ENCODE measurements around the gene SLC4A4.

The SLC4A4 gene

GRCh38 chr4:71549516-71550160 lies 210.8 kb downstream of the SLC4A4 start:
- DNase-seq: no peak

GRCh38 chr4:71550220-71551165 lies 211.7 kb downstream of the SLC4A4 start:
- no peak for DNase-seq

GRCh38 chr4:71553605-71554004 lies 214.8 kb downstream of the SLC4A4 start:
- DNase-seq: no peak

GRCh38 chr4:71554025-71554424 lies 215.2 kb downstream of the SLC4A4 start:
- no peak for DNase-seq

GRCh38 chr4:71558248-71558647 lies 219.4 kb downstream of the SLC4A4 start:
- no peak for DNase-seq

GRCh38 chr4:71559957-71560571 lies 221.2 kb downstream of the SLC4A4 start:
- DNase-seq: no peak

GRCh38 chr4:71564775-71565174 lies 226.0 kb downstream of the SLC4A4 start:
- DNase-seq: no peak

- no peak for DNase-seq
These were observed 228.0 kb downstream of the SLC4A4 start for GRCh38 chr4:71566856-71567255.

- DNase-seq: no peak
These were observed 229.3 kb downstream of the SLC4A4 start for GRCh38 chr4:71568131-71568530.

- DNase-seq: no peak
These were observed 231.7 kb downstream of the SLC4A4 start for GRCh38 chr4:71570492-71570891.

GRCh38 chr4:71571346-71571745 lies 232.5 kb downstream of the SLC4A4 start:
- DNase-seq: no peak

- DNase-seq: no peak
These were observed 245.2 kb downstream of the SLC4A4 start for GRCh38 chr4:71583971-71584370.

- no peak for DNase-seq
These were observed 245.8 kb downstream of the SLC4A4 start for GRCh38 chr4:71584585-71584984.

GRCh38 chr4:71586087-71586763 lies 247.4 kb downstream of the SLC4A4 start:
- DNase-seq: no peak

- DNase-seq: no peak
These were observed 249.2 kb downstream of the SLC4A4 start for GRCh38 chr4:71587995-71588394.

- DNase-seq: no peak
These were observed 254.0 kb downstream of the SLC4A4 start for GRCh38 chr4:71592793-71593192.

GRCh38 chr4:71593311-71593710 lies 254.5 kb downstream of the SLC4A4 start:
- no peak for DNase-seq

- DNase-seq: no peak
These were observed 256.8 kb downstream of the SLC4A4 start for GRCh38 chr4:71595576-71596108.

- no peak for DNase-seq
These were observed 260.8 kb downstream of the SLC4A4 start for GRCh38 chr4:71599578-71599977.

GRCh38 chr4:71602289-71602900 lies 263.6 kb downstream of the SLC4A4 start:
- DNase-seq: no peak

GRCh38 chr4:71604785-71605184 lies 266.0 kb downstream of the SLC4A4 start:
- no peak for DNase-seq

- DNase-seq: no peak
These were observed 268.3 kb downstream of the SLC4A4 start for GRCh38 chr4:71607109-71607508.

Measured in NCI-H2227 treated with DMSO at 0.1 percent for 48 hours (cell line).